GM23338 (cell line): ENCODE measurements around the gene MT2A. TPM values are rescaled to one million over a fixed set of nuclear protein-coding genes. Genes with fewer than 3 reads are reported as not detected.

Experiments used
- ATAC-seq: fragments of 200-7000 bp; cut with Tn5 transposase; 3 replicates; pipeline ENCODE4 v1.9.1; 2020
- DNase-seq: peaks from one replicate; pipeline ENCODE4 v3.0.0-alpha.2; 2015; ENCODE audit warnings: low spot score
- H2AFZ ChIP-seq: fragments of 200-600 bp; sonication (generic); 2 replicates; pipeline ENCODE4 v1.8.0; 2016; ENCODE audit warnings: antibody characterized with exemption, mild to moderate bottlenecking, moderate library complexity
- H3F3A ChIP-seq: fragments of 200-600 bp; sonication (generic); replicated peaks from 2 replicates; pipeline ENCODE4 v1.8.0; 2017; ENCODE audit warnings: antibody characterized with exemption, mixed run types, low read depth
- H3K27ac ChIP-seq: fragments of 200-600 bp; sonication (generic); 2 replicates; pipeline ENCODE4 v1.6.1; 2016; ENCODE audit warnings: low read depth
- H3K27me3 ChIP-seq: fragments of 200-600 bp; sonication (generic); 2 replicates; pipeline ENCODE4 v1.8.0; 2016; ENCODE audit warnings: mild to moderate bottlenecking, mixed run types, moderate library complexity; ENCODE audit not compliant: insufficient read depth
- H3K36me3 ChIP-seq: fragments of 200-600 bp; sonication (generic); 2 replicates; pipeline ENCODE4 v1.8.0; 2016; ENCODE audit warnings: mild to moderate bottlenecking; ENCODE audit not compliant: insufficient read depth
- H3K4me1 ChIP-seq: fragments of 200-600 bp; sonication (generic); 2 replicates; pipeline ENCODE4 v1.8.0; 2016; ENCODE audit warnings: mild to moderate bottlenecking, moderate library complexity; ENCODE audit not compliant: insufficient read depth
- H3K4me2 ChIP-seq: fragments of 200-600 bp; sonication (generic); 2 replicates; pipeline ENCODE4 v1.7.1; 2017; ENCODE audit warnings: mixed run types
- H3K4me3 ChIP-seq: fragments of 200-600 bp; sonication (generic); 2 replicates; pipeline ENCODE4 v1.6.1; 2016; ENCODE audit warnings: mixed run types
- H3K79me2 ChIP-seq: fragments of 200-600 bp; sonication (generic); replicated peaks from 2 replicates; pipeline ENCODE4 v1.8.0; 2017; ENCODE audit warnings: mild to moderate bottlenecking; ENCODE audit not compliant: insufficient read depth
- H3K9me2 ChIP-seq: fragments of 200-600 bp; sonication (generic); 2 replicates; pipeline ENCODE4 v1.8.0; 2017; ENCODE audit not compliant: insufficient read depth
- H4K20me1 ChIP-seq: fragments of 200-600 bp; sonication (generic); replicated peaks from 2 replicates; pipeline ENCODE4 v1.8.0; 2017; ENCODE audit warnings: mild to moderate bottlenecking; ENCODE audit not compliant: insufficient read depth
- H3K27ac Mint-ChIP-seq: 2 replicates; pipeline ENCODE4 v1.8.0; 2020; ENCODE audit warnings: inconsistent platforms, mild to moderate bottlenecking, moderate library complexity, mixed read lengths
- H3K27me3 Mint-ChIP-seq: 3 replicates; pipeline ENCODE4 v1.8.0; 2022; ENCODE audit warnings: low read depth, mild to moderate bottlenecking, moderate library complexity, mixed read lengths, inconsistent platforms; ENCODE audit not compliant: insufficient read depth, poor library complexity
- H3K36me3 Mint-ChIP-seq: 3 replicates; pipeline ENCODE4 v1.8.0; 2021; ENCODE audit warnings: low read depth, mild to moderate bottlenecking, inconsistent platforms, moderate library complexity, mixed read lengths
- H3K4me1 Mint-ChIP-seq: 3 replicates; pipeline ENCODE4 v1.8.0; 2020; ENCODE audit warnings: mild to moderate bottlenecking, inconsistent platforms, mixed read lengths
- H3K4me3 Mint-ChIP-seq: 3 replicates; pipeline ENCODE4 v1.8.0; 2021; ENCODE audit warnings: moderate library complexity, mild to moderate bottlenecking, inconsistent platforms, mixed read lengths
- H3K9me3 Mint-ChIP-seq: 3 replicates; pipeline ENCODE4 v1.8.0; 2020; ENCODE audit warnings: moderate library complexity, mild to moderate bottlenecking, inconsistent platforms, mixed read lengths
- CTCF ChIP-seq, 2 experiments: fragments of 200-600 bp in 1 of 2; sonication (generic) in 1 of 2; conservative IDR thresholded peaks; 2 replicates each; pipeline versions ENCODE4 v1.5.1 to v1.6.1; 2016 to 2017; ENCODE audit warnings: antibody characterized with exemption in 2 of 2, low read depth in 2 of 2, mild to moderate bottlenecking in 2 of 2, moderate library complexity in 1 of 2
- JUNB ChIP-seq: IDR thresholded peaks from one replicate; pipeline ENCODE4 v1.6.1; 2016; ENCODE audit warnings: antibody characterized with exemption; ENCODE audit not compliant: unreplicated experiment
- POLR2AphosphoS5 ChIP-seq: IDR thresholded peaks from 2 replicates; pipeline ENCODE4 v1.6.1; 2016; ENCODE audit warnings: antibody characterized with exemption, low read depth
- REST ChIP-seq: IDR thresholded peaks from one replicate; pipeline ENCODE4 v1.6.1; 2018; ENCODE audit warnings: antibody characterized with exemption; ENCODE audit not compliant: unreplicated experiment
- STAT1 ChIP-seq: IDR thresholded peaks from one replicate; pipeline ENCODE4 v1.6.1; 2016; ENCODE audit warnings: antibody characterized with exemption; ENCODE audit not compliant: unreplicated experiment
- ZNF114 ChIP-seq: fragments of 250-450 bp; sonication (Bioruptor Pico); IDR thresholded peaks from 2 replicates; pipeline ENCODE4 v1.5.0; 2020; ENCODE audit warnings: mild to moderate bottlenecking, moderate library complexity
- ZNF331 ChIP-seq: fragments of 250-450 bp; sonication (Bioruptor Pico); IDR thresholded peaks from 2 replicates; pipeline ENCODE4 v1.5.0; 2020; ENCODE audit warnings: low read depth, mild to moderate bottlenecking, moderate library complexity
- polyA plus RNA-seq: library from polyadenylated mRNA; unstranded; fragments of >200 nt; fragmentation: Nextera tagmentation; extraction: Ambion mirVana; gene quantifications from 2 replicates; pipeline ENCODE4 v1.2.1, GENCODE V29; 2016
- total RNA-seq: library from RNA; depleted of rRNA; stranded (reverse); fragments of >200 nt; shearing (Covaris generic); gene quantifications from 2 replicates; pipeline ENCODE4 v1.2.3, GENCODE V29; 2014

Gene MT2A
- total and polyA plus RNA-seq, 2 experiments from 2014 or later = 13.9 to 243 TPM

- TF ChIP-seq REST = no peak
- TF ChIP-seq POLR2AphosphoS5 = no peak
- no peak for TF ChIP-seq CTCF (conservative IDR thresholded peaks at IDR 0.05; ENCODE audit: low read depth in 2 of 2)
- TF ChIP-seq ZNF331 (CRISPR knock-in tag) = no peak
These were observed 24.8 kb upstream of the MT2A start (continued) for GRCh38 chr16:56583351-56584168.

GRCh38 chr16:56584276-56584675 is 24.1 kb upstream of the MT2A start:
- H2AFZ ChIP-seq = no peak overlapping the region
- DNase-seq (no peak), ATAC-seq (no peak)
- no peaks in the 10 kb centered on the region for H3K79me2 ChIP-seq
- Mint-ChIP-seq H3K4me1 (peaks cover 3% of the 10 kb centered on the region), H3K4me3 (no peak overlapping the region), H3K27ac (no peak overlapping the region), H3K9me3 (no peaks in the 10 kb centered on the region), H3K27me3 (peaks cover 42% of the 10 kb centered on the region), H3K36me3 (no peaks in the 10 kb centered on the region)
- H4K20me1 ChIP-seq = no peaks in the 10 kb centered on the region
- no peak overlapping the region for H3K4me2 ChIP-seq
- no peak overlapping the region for H3K4me3 ChIP-seq
- H3K36me3 ChIP-seq = no peaks in the 10 kb centered on the region
- no peak overlapping the region for H3K27ac ChIP-seq
- no peaks in the 10 kb centered on the region for H3K4me1 ChIP-seq
- H3F3A ChIP-seq = no peaks in the 10 kb centered on the region
- no peaks in the 10 kb centered on the region for H3K9me2 ChIP-seq
- peaks cover 31% of the 10 kb centered on the region for H3K27me3 ChIP-seq
- TF ChIP-seq REST (no peak), JUNB (no peak), STAT1 (no peak), ZNF114 (no peak), CTCF (conservative IDR thresholded peaks at IDR 0.05; ENCODE audit: low read depth in 2 of 2) (no peak)
